MCF 10A (cell line): ENCODE results near the gene ASIC1. TPM values are rescaled to one million over a fixed set of nuclear protein-coding genes. Genes with fewer than 3 reads are reported as not detected.

Experiments
- BruUV-seq: library from RNA; stranded (reverse); fragments of 400-500 nt; replicated peaks from 2 replicates; lab custom pipeline; 2021; lab: Mats Ljungman, UMichigan
- CTCF ChIA-PET: fragments of 300-600 bp; sonication (Branson Sonifier 250); formaldehyde crosslinking; extraction: SDS; loops from one replicate; lab custom pipeline; 2021; ENCODE audit warnings: antibody characterized with exemption, inconsistent platforms; lab: Yijun Ruan, JAX
- POLR2A ChIA-PET: fragments of 300-600, 350-650 bp; sonication (Branson Sonifier 250); formaldehyde crosslinking; extraction: SDS; loops from one replicate; lab custom pipeline; 2020; ENCODE audit warnings: antibody characterized with exemption, inconsistent platforms; lab: Yijun Ruan, JAX
- DNase-seq: peaks from one replicate; pipeline ENCODE4 v3.0.0-alpha.2; 2018; ENCODE audit not compliant: unreplicated experiment
- H3K27ac Mint-ChIP-seq: one replicate; pipeline ENCODE4 v1.8.0; 2022; ENCODE audit warnings: mild to moderate bottlenecking, low read depth, mixed read lengths; ENCODE audit not compliant: unreplicated experiment
- H3K27me3 Mint-ChIP-seq: one replicate; pipeline ENCODE4 v1.8.0; 2022; ENCODE audit warnings: mixed read lengths; ENCODE audit not compliant: insufficient read depth, unreplicated experiment
- H3K36me3 Mint-ChIP-seq: one replicate; pipeline ENCODE4 v1.8.0; 2022; ENCODE audit warnings: mild to moderate bottlenecking, moderate library complexity, mixed read lengths; ENCODE audit not compliant: insufficient read depth, unreplicated experiment
- H3K4me1 Mint-ChIP-seq: one replicate; pipeline ENCODE4 v1.8.0; 2022; ENCODE audit warnings: mixed read lengths; ENCODE audit not compliant: insufficient read depth, unreplicated experiment
- H3K4me3 Mint-ChIP-seq: one replicate; pipeline ENCODE4 v1.8.0; 2022; ENCODE audit warnings: mild to moderate bottlenecking, moderate library complexity, mixed read lengths; ENCODE audit not compliant: unreplicated experiment
- H3K9me3 Mint-ChIP-seq: one replicate; pipeline ENCODE4 v1.8.0; 2022; ENCODE audit warnings: mixed read lengths; ENCODE audit not compliant: unreplicated experiment
- intact Hi-C: fragments of 100-400 bp; cut with micrococcal nuclease; formaldehyde crosslinking; loops from 2 replicates; pipeline ENCODE4 v1.14.1; 2022
- total RNA-seq: library from RNA; stranded (reverse); gene quantifications from 2 replicates; pipeline ENCODE4 v1.2.3, GENCODE V29; 2022
- TF ChIP-seq, protein P1 (sequence below): fragments of 200-600 bp; IDR thresholded peaks from one replicate; pipeline ENCODE4 v1.8.0; 2022; ENCODE audit warnings: antibody characterized with exemption, mild to moderate bottlenecking; ENCODE audit not compliant: unreplicated experiment

The ASIC1 gene
- total RNA-seq, 1 experiment from 2014 or later = 1.7 TPM

DNA sequence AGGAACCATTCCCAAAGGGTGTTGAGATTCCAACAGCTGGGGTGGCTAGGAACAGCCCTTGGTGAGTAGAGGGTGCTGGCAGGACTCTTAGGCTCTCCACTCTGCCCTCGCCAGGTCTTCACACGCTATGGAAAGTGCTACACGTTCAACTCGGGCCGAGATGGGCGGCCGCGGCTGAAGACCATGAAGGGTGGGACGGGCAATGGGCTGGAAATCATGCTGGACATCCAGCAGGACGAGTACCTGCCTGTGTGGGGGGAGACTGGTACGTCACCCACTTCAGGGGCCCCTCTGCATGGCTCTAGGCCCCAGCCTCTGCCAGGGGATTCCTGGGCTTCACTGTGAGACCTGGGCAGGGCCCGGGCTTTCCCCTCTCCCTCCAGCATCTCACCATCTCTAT lies 19.7 kb downstream of the ASIC1 start:
- no peaks in the 10 kb centered on the region for H3K9me3 Mint-ChIP-seq
- intact Hi-C loops = loop anchor here (5.0 to 10.0 kb wide), 2 partner anchors 235 to 558 kb away; no protein-coding TSS in a partner anchor
- no peaks in the 10 kb centered on the region for H3K36me3 Mint-ChIP-seq
- ChIA-PET CTCF (interaction anchor here (0.6 to 3.8 kb wide), 7 partner anchors 8 to 317 kb away, joined by 3 to 23 read pairs (median 4); partner anchors contain the start of gene SMARCD1), POLR2A (no interaction called here)
- TF ChIP-seq, protein P1, sequence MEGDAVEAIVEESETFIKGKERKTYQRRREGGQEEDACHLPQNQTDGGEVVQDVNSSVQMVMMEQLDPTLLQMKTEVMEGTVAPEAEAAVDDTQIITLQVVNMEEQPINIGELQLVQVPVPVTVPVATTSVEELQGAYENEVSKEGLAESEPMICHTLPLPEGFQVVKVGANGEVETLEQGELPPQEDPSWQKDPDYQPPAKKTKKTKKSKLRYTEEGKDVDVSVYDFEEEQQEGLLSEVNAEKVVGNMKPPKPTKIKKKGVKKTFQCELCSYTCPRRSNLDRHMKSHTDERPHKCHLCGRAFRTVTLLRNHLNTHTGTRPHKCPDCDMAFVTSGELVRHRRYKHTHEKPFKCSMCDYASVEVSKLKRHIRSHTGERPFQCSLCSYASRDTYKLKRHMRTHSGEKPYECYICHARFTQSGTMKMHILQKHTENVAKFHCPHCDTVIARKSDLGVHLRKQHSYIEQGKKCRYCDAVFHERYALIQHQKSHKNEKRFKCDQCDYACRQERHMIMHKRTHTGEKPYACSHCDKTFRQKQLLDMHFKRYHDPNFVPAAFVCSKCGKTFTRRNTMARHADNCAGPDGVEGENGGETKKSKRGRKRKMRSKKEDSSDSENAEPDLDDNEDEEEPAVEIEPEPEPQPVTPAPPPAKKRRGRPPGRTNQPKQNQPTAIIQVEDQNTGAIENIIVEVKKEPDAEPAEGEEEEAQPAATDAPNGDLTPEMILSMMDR = no peak
- DNase-seq = no peak
- H3K4me3 Mint-ChIP-seq = no peak overlapping the region
- no peaks in the 10 kb centered on the region for H3K27me3 Mint-ChIP-seq
- H3K27ac Mint-ChIP-seq = no peak overlapping the region
- peaks cover 5% of the 10 kb centered on the region for H3K4me1 Mint-ChIP-seq
- no TSS peak for BruUV-seq

DNA sequence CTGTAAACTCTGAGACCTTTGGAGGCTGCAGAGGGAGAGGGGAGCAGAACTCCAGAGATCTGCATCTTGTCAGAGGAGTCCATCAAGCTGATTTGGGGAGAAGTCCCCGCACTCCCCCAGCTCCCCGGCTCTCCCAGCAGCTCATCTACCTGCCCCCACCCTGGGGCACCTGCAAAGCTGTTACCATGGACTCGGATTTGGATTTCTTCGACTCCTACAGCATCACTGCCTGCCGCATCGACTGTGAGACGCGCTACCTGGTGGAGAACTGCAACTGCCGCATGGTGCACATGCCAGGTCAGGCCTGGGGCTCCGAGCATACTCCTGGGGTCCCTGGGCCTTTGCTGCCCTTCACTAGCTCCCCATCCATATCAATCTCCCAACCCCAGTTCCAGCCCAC lies 20.9 kb downstream of the ASIC1 start:
- POLR2A ChIA-PET = no interaction called here
- TF ChIP-seq, protein P1 = no peak
- Mint-ChIP-seq H3K9me3 (no peaks in the 10 kb centered on the region), H3K4me3 (no peak overlapping the region), H3K36me3 (no peaks in the 10 kb centered on the region), H3K27ac (no peak overlapping the region), H3K27me3 (no peaks in the 10 kb centered on the region), H3K4me1 (peaks cover 5% of the 10 kb centered on the region)
- no peak for DNase-seq
- CTCF ChIA-PET = interaction anchor here (1.1 to 2.0 kb wide), 3 partner anchors 10 to 111 kb away, joined by 3 to 7 read pairs (median 6); partner anchors contain the start of gene COX14
- intact Hi-C loops = loop anchor here (5.0 to 10.0 kb wide), 2 partner anchors 234 to 557 kb away; no protein-coding TSS in a partner anchor
- no TSS peak for BruUV-seq

DNA sequence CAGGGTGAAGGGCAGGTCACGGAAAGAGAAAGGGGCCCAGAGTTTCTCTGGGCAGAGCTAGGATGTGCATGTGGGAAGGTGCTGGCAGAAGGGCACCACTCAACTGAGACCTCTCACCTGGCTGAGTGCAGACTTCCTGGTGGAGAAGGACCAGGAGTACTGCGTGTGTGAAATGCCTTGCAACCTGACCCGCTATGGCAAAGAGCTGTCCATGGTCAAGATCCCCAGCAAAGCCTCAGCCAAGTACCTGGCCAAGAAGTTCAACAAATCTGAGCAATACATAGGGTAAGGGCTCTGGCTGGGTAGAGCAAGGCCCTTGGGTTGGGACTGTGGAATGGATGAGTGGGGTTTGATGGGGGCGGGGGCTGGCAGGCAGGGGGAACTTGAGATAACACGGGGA lies 22.4 kb downstream of the ASIC1 start:
- TF ChIP-seq, protein P1 = no peak
- Mint-ChIP-seq H3K27me3 (no peaks in the 10 kb centered on the region), H3K27ac (no peak overlapping the region), H3K9me3 (no peaks in the 10 kb centered on the region), H3K4me3 (no peak overlapping the region), H3K4me1 (peaks cover 10% of the 10 kb centered on the region), H3K36me3 (no peaks in the 10 kb centered on the region)
- ChIA-PET CTCF (interaction anchor here (0.6 to 2.0 kb wide), 3 partner anchors 10 to 34 kb away, joined by 3 to 7 read pairs (median 5); partner anchors contain the start of gene COX14), POLR2A (no interaction called here)
- BruUV-seq = no TSS peak
- intact Hi-C loops = loop anchor here (5.0 to 10.0 kb wide), 2 partner anchors 233 to 555 kb away; no protein-coding TSS in a partner anchor
- no peak for DNase-seq

DNA sequence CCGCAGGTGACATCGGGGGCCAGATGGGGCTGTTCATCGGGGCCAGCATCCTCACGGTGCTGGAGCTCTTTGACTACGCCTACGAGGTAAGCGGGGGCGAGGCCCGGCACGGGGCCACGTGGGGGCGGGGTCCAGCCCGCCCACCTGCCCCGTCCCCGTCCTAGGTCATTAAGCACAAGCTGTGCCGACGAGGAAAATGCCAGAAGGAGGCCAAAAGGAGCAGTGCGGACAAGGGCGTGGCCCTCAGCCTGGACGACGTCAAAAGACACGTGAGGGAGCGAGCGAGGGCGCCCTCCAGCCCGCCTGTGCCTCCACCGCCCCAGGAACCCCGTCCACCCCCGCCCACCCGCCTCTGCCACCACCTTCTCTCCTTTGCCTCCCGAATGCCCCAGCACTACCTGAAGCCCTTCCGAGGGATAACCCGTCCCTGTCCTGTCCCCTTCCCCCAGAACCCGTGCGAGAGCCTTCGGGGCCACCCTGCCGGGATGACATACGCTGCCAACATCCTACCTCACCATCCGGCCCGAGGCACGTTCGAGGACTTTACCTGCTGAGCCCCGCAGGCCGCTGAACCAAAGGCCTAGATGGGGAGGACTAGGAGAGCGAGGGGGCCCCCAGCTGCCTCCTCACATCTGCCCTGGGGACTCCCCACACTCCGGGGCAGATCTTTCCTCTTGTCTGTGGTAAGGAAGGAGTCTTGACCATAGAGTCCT lies 23.9 kb downstream of the ASIC1 start:
- intact Hi-C loops = no loop called here
- POLR2A ChIA-PET = interaction anchor here (0.6 kb wide), 1 partner anchor 175 kb away, joined by 3 read pairs; no protein-coding TSS in a partner anchor

More for the DNA sequence above, 23.9 kb downstream of the ASIC1 start:
- Mint-ChIP-seq H3K4me3 (no peak overlapping the region), H3K27me3 (no peaks in the 10 kb centered on the region), H3K27ac (no peak overlapping the region), H3K4me1 (peaks cover 12% of the 10 kb centered on the region), H3K9me3 (no peaks in the 10 kb centered on the region), H3K36me3 (peaks cover 1% of the 10 kb centered on the region)
- no TSS peak for BruUV-seq
- CTCF ChIA-PET = interaction anchor here (0.6 to 11.7 kb wide), 6 partner anchors 10 to 114 kb away, joined by 3 to 232 read pairs (median 4); partner anchors contain the start of genes COX14 and GPD1
- no peak for DNase-seq
- TF ChIP-seq, protein P1 = no peak
